H9 (cell line): Measurements from ENCODE around the gene PHACTR2. TPM values are rescaled to one million over a fixed set of nuclear protein-coding genes. Genes with fewer than 3 reads are reported as not detected.
"Not testable (repeated sequence)": the region's sequence is repeated elsewhere in the genome, so short reads cannot be mapped to it uniquely, and the experiment has no call there.

Experiments used
- DNase-seq: peaks from one replicate; pipeline ENCODE4 v3.0.0-alpha.2; 2017
- H2AFZ ChIP-seq: one replicate; pipeline ENCODE4 v1.6.1; 2013; ENCODE audit warnings: mild to moderate bottlenecking, low read length, control low read depth, moderate library complexity
- H2AK5ac ChIP-seq: 2 replicates; pipeline ENCODE4 v1.6.1; 2013; ENCODE audit warnings: low read length, control low read depth, mixed read lengths; ENCODE audit not compliant: insufficient read length
- H2BK120ac ChIP-seq: one replicate; pipeline ENCODE4 v1.6.1; 2013; ENCODE audit warnings: low read depth, mild to moderate bottlenecking, low read length, control low read depth, inconsistent platforms; ENCODE audit not compliant: poor library complexity, severe bottlenecking
- H2BK12ac ChIP-seq: 2 replicates; pipeline ENCODE4 v1.6.1; 2013; ENCODE audit warnings: low read length, control low read depth, mixed read lengths, low read depth; ENCODE audit not compliant: insufficient read length
- H2BK15ac ChIP-seq: 2 replicates; pipeline ENCODE4 v1.6.1; 2013; ENCODE audit warnings: low read depth, low read length, control low read depth
- H2BK20ac ChIP-seq: one replicate; pipeline ENCODE4 v1.6.1; 2013; ENCODE audit warnings: low read depth, mild to moderate bottlenecking, low read length, control low read depth, inconsistent platforms; ENCODE audit not compliant: poor library complexity, severe bottlenecking
- H2BK5ac ChIP-seq: 2 replicates; pipeline ENCODE4 v1.6.1; 2013; ENCODE audit warnings: low read length, control low read depth, mixed read lengths; ENCODE audit not compliant: insufficient read length
- H3K14ac ChIP-seq: 2 replicates; pipeline ENCODE4 v1.6.1; 2013; ENCODE audit warnings: low read length, control low read depth; ENCODE audit not compliant: insufficient read depth
- H3K18ac ChIP-seq: 2 replicates; pipeline ENCODE4 v1.6.1; 2013; ENCODE audit warnings: low read depth, mild to moderate bottlenecking, mixed read lengths, low read length, control low read depth; ENCODE audit not compliant: insufficient read length
- H3K23ac ChIP-seq: 2 replicates; pipeline ENCODE4 v1.6.1; 2013; ENCODE audit warnings: low read length, control low read depth, mixed read lengths, low read depth; ENCODE audit not compliant: insufficient read length
- H3K23me2 ChIP-seq: 2 replicates; pipeline ENCODE4 v1.6.1; 2013; ENCODE audit warnings: low read depth, mild to moderate bottlenecking, mixed read lengths, low read length, control low read depth; ENCODE audit not compliant: insufficient read length, poor library complexity, severe bottlenecking
- H3K27ac ChIP-seq: 2 replicates; pipeline ENCODE4 v1.5.1; 2013; ENCODE audit warnings: low read length, control low read depth, mixed read lengths, low read depth; ENCODE audit not compliant: insufficient read length
- H3K27me3 ChIP-seq: 2 replicates; pipeline ENCODE4 v1.6.1; 2013; ENCODE audit warnings: low read length, control low read depth, inconsistent platforms; ENCODE audit not compliant: insufficient read depth
- H3K4ac ChIP-seq: 2 replicates; pipeline ENCODE4 v1.6.1; 2013; ENCODE audit warnings: low read depth, mild to moderate bottlenecking, control low read depth, inconsistent platforms, low read length, moderate library complexity
- H3K4me1 ChIP-seq: 2 replicates; pipeline ENCODE4 v1.6.1; 2013; ENCODE audit warnings: low read length, control low read depth, inconsistent platforms; ENCODE audit not compliant: insufficient read depth
- H3K4me2 ChIP-seq: 2 replicates; pipeline ENCODE4 v1.6.1; 2013; ENCODE audit warnings: low read length, control low read depth, mixed read lengths; ENCODE audit not compliant: insufficient read length, insufficient read depth
- H3K56ac ChIP-seq: 2 replicates; pipeline ENCODE4 v1.6.1; 2013; ENCODE audit warnings: low read depth, mild to moderate bottlenecking, mixed read lengths, low read length, control low read depth; ENCODE audit not compliant: insufficient read length
- H3K79me1 ChIP-seq: 2 replicates; pipeline ENCODE4 v1.6.1; 2013; ENCODE audit warnings: low read depth, mild to moderate bottlenecking, moderate library complexity, low read length, control low read depth, inconsistent platforms; ENCODE audit not compliant: insufficient read depth, poor library complexity, severe bottlenecking
- H3K79me2 ChIP-seq: 2 replicates; pipeline ENCODE4 v1.6.1; 2013; ENCODE audit warnings: low read length, control low read depth, inconsistent platforms; ENCODE audit not compliant: insufficient read depth
- H3K9ac ChIP-seq: 2 replicates; pipeline ENCODE4 v1.6.1; 2013; ENCODE audit warnings: low read length, control low read depth, mixed read lengths; ENCODE audit not compliant: insufficient read length; ENCODE audit errors: extremely low read depth
- H3K9me3 ChIP-seq: one replicate; pipeline ENCODE4 v1.6.1; 2013; ENCODE audit warnings: low read depth, low read length, inconsistent platforms; ENCODE audit not compliant: control insufficient read depth
- H3T11ph ChIP-seq: one replicate; pipeline ENCODE4 v1.6.1; 2013; ENCODE audit warnings: mild to moderate bottlenecking, low read length, control low read depth, inconsistent platforms
- H4K20me1 ChIP-seq: one replicate; pipeline ENCODE4 v1.6.1; 2013; ENCODE audit not compliant: control insufficient read depth, insufficient read length, insufficient read depth
- H4K5ac ChIP-seq: 2 replicates; pipeline ENCODE4 v1.6.1; 2013; ENCODE audit warnings: low read depth, mild to moderate bottlenecking, mixed read lengths, low read length, control low read depth; ENCODE audit not compliant: insufficient read length
- H4K8ac ChIP-seq: replicated peaks from 2 replicates; pipeline ENCODE4 v1.6.1; 2013; ENCODE audit warnings: low read length, control low read depth, mixed read lengths, low read depth; ENCODE audit not compliant: insufficient read length
- H4K91ac ChIP-seq: 2 replicates; pipeline ENCODE4 v1.6.1; 2013; ENCODE audit warnings: low read depth, mild to moderate bottlenecking, moderate library complexity, mixed read lengths, low read length, control low read depth; ENCODE audit not compliant: insufficient read length
- H3K27ac Mint-ChIP-seq, 3 experiments: 2 replicates in 2 of 3; 3 replicates in 1 of 3; pipeline ENCODE4 v1.8.0; 2020 to 2021; ENCODE audit warnings: mixed read lengths in 3 of 3, mild to moderate bottlenecking in 1 of 3, moderate library complexity in 1 of 3
- H3K27me3 Mint-ChIP-seq: 2 replicates; pipeline ENCODE4 v1.8.0; 2021; ENCODE audit warnings: low read depth, mild to moderate bottlenecking, moderate library complexity, mixed read lengths
- H3K36me3 Mint-ChIP-seq, 3 experiments: 2 replicates in 2 of 3; 3 replicates in 1 of 3; pipeline ENCODE4 v1.8.0; 2020 to 2021; ENCODE audit warnings: low read depth in 3 of 3, mixed read lengths in 3 of 3; ENCODE audit not compliant: insufficient read depth in 1 of 3
- H3K4me1 Mint-ChIP-seq, 2 experiments: 2 replicates each; pipeline ENCODE4 v1.8.0; 2020; ENCODE audit warnings: mixed read lengths in 2 of 2
- H3K4me3 Mint-ChIP-seq, 2 experiments: 2 replicates in 1 of 2; 3 replicates in 1 of 2; pipeline ENCODE4 v1.8.0; 2020 to 2021; ENCODE audit warnings: mild to moderate bottlenecking in 2 of 2, mixed read lengths in 2 of 2, moderate library complexity in 1 of 2
- H3K9me3 Mint-ChIP-seq, 2 experiments: 2 replicates in 1 of 2; 3 replicates in 1 of 2; pipeline ENCODE4 v1.8.0; 2020; ENCODE audit warnings: mild to moderate bottlenecking in 2 of 2, mixed read lengths in 2 of 2, moderate library complexity in 1 of 2
- WGBS: extraction: QIAGEN DNeasy Blood & Tissue Kit; methylation state at CpG from one replicate; pipeline ENCODE4 v1.1.7; 2013; ENCODE audit warnings: missing lambda C conversion rate, low lambda C conversion rate, mixed read lengths; ENCODE audit not compliant: insufficient read length; ENCODE audit errors: extremely low coverage; 5-methylcytosine and 5-hydroxymethylcytosine counted together
- total RNA-seq: library from RNA; stranded (reverse); gene quantifications from 2 replicates; pipeline ENCODE4 v1.2.1, GENCODE V29; 2021
- TF ChIP-seq, protein P1 (sequence below): fragments of 200-600 bp; sonication (generic); conservative IDR thresholded peaks from 3 replicates; pipeline ENCODE4 v1.8.0; 2021; ENCODE audit warnings: antibody characterized with exemption, mild to moderate bottlenecking

Gene PHACTR2
- total RNA-seq, 1 experiment from 2014 or later = 131 TPM

DNA sequence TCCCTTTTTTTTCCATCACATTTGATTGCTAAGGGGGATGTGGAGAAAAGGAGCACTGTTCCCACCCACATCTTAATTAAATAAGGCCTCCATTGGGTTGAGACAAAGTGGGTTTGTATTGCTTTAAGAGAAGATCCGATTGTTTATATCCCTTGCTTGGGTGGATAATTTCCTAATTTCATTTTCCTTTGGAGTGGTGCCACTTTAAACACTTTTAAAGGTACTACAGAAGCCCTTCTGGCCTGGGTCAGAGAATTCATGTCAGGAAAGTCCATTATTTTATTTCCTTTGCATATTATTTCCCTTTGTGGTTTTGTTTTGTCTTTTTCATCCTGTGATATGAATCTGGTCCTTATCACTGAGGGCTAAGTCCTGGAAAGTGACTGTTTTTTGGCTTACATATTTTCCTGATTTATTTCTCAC is 56.9 kb downstream of the PHACTR2 start:
- Histone ChIP-seq H3K14ac (no peak overlapping the region), H4K91ac (no peak overlapping the region), H2BK12ac (no peak overlapping the region), H3K9ac (no peak overlapping the region), H3T11ph (no peak overlapping the region), H4K8ac (no peak overlapping the region), H3K79me1 (no peaks in the 10 kb centered on the region), H2AFZ (no peak overlapping the region), H3K4ac (no peak overlapping the region), H2AK5ac (no peak overlapping the region), H2BK20ac (no peak overlapping the region), H2BK15ac (no peak overlapping the region), H3K27ac (no peak overlapping the region), H3K9me3 (no peaks in the 10 kb centered on the region), H3K27me3 (no peaks in the 10 kb centered on the region; the same call in 1 of the 2 replicates), H2BK5ac (no peak overlapping the region), H3K79me2 (no peaks in the 10 kb centered on the region; the same call in 1 of the 2 replicates), H4K20me1 (no peaks in the 10 kb centered on the region), H3K23ac (no peak overlapping the region), H3K18ac (no peak overlapping the region), H3K4me1 (peaks cover 9% of the 10 kb centered on the region), H3K56ac (no peak overlapping the region), H2BK120ac (no peak overlapping the region), H3K23me2 (no peaks in the 10 kb centered on the region), H3K4me2 (no peak overlapping the region), H4K5ac (no peak overlapping the region)
- no peaks in the 10 kb centered on the region for H3K9me3 Mint-ChIP-seq
- H3K4me3 Mint-ChIP-seq = no peak overlapping the region
- H3K27ac Mint-ChIP-seq = peak overlapping the region; percentile 14 to 90 (median 76); a peak in 5 of 7 replicates
- TF ChIP-seq, protein P1, sequence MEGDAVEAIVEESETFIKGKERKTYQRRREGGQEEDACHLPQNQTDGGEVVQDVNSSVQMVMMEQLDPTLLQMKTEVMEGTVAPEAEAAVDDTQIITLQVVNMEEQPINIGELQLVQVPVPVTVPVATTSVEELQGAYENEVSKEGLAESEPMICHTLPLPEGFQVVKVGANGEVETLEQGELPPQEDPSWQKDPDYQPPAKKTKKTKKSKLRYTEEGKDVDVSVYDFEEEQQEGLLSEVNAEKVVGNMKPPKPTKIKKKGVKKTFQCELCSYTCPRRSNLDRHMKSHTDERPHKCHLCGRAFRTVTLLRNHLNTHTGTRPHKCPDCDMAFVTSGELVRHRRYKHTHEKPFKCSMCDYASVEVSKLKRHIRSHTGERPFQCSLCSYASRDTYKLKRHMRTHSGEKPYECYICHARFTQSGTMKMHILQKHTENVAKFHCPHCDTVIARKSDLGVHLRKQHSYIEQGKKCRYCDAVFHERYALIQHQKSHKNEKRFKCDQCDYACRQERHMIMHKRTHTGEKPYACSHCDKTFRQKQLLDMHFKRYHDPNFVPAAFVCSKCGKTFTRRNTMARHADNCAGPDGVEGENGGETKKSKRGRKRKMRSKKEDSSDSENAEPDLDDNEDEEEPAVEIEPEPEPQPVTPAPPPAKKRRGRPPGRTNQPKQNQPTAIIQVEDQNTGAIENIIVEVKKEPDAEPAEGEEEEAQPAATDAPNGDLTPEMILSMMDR = no peak
- peaks cover 39 to 40% of the 10 kb centered on the region in 2 experiments for H3K4me1 Mint-ChIP-seq
- H3K36me3 Mint-ChIP-seq = peaks cover 0 to 6% (median 0%) of the 10 kb centered on the region in 3 experiments; a peak in 2 of 7 replicates
- no CpG with 5 or more reads among the region's 1 CpG for WGBS
- DNase-seq = no peak
- H3K27me3 Mint-ChIP-seq = no peaks in the 10 kb centered on the region

GRCh38 chr6:143738072-143738690 is 60.4 kb downstream of the PHACTR2 start:
- no CpG with 5 or more reads among the region's 12 CpGs for WGBS
- not testable (repeated sequence) for H2BK5ac ChIP-seq, H3K4me3 Mint-ChIP-seq, H3K79me1 ChIP-seq, H2BK120ac ChIP-seq, DNase-seq, H4K91ac ChIP-seq, H3K23me2 ChIP-seq, H4K5ac ChIP-seq, H2AK5ac ChIP-seq, H3K27me3 Mint-ChIP-seq, H3K18ac ChIP-seq, H3K27me3 ChIP-seq, H3K9me3 ChIP-seq, H3K4ac ChIP-seq, H4K8ac ChIP-seq, H3K27ac ChIP-seq, H2AFZ ChIP-seq, H3K14ac ChIP-seq, H3K79me2 ChIP-seq, H4K20me1 ChIP-seq, H2BK15ac ChIP-seq, H3T11ph ChIP-seq, H3K56ac ChIP-seq, H3K9me3 Mint-ChIP-seq, H2BK20ac ChIP-seq, H3K4me2 ChIP-seq, H3K9ac ChIP-seq, H3K23ac ChIP-seq, H2BK12ac ChIP-seq
- H3K4me1 ChIP-seq = peaks cover 19% of the 10 kb centered on the region
- H3K36me3 Mint-ChIP-seq = peaks cover 0 to 17% (median 4%) of the 10 kb centered on the region in 3 experiments; a peak in 4 of 7 replicates
- peaks cover 42 to 45% of the 10 kb centered on the region in 2 experiments for H3K4me1 Mint-ChIP-seq
- peak overlapping the region in 1 of 3 experiments; percentile 40; a peak in 2 of 7 replicates for H3K27ac Mint-ChIP-seq
